Measurements from ENCODE around the gene GPRC5B.

The GPRC5B gene

DNA sequence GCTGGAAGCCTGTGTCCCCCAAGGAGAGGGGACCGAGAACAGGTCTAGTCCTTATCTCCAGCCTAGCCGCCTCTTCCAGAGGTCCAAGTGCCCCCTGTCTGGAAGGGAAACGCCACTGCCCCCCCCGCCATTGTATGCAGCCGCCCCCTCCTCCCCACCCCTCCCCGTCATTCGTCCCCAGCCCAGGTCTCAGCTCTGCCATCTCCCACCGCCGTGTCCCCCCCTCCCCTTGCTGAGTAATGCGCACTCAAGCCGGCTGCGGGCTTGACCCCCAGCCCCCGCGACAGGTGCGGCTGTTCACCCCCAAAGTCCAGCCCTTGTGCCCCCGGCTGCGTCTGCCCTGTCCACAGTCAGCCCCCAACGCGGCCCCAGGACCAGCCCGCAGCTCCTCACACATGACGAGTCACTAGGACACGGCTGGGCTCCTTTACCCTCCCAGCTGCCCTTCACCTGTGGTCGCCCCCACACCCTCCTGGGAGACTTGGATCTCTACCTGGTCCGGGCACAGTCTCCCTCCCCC, 622 bp downstream of the GPRC5B start:
- Mint-ChIP-seq H3K4me1 (peaks cover 35% of the 10 kb centered on the region), H3K27me3 (peaks cover 58% of the 10 kb centered on the region), H3K4me3 (peak overlapping the region; percentile 44), H3K9me3 (no peaks in the 10 kb centered on the region), H3K27ac (no peak overlapping the region), H3K36me3 (no peaks in the 10 kb centered on the region)
- no peak for ATAC-seq

DNA sequence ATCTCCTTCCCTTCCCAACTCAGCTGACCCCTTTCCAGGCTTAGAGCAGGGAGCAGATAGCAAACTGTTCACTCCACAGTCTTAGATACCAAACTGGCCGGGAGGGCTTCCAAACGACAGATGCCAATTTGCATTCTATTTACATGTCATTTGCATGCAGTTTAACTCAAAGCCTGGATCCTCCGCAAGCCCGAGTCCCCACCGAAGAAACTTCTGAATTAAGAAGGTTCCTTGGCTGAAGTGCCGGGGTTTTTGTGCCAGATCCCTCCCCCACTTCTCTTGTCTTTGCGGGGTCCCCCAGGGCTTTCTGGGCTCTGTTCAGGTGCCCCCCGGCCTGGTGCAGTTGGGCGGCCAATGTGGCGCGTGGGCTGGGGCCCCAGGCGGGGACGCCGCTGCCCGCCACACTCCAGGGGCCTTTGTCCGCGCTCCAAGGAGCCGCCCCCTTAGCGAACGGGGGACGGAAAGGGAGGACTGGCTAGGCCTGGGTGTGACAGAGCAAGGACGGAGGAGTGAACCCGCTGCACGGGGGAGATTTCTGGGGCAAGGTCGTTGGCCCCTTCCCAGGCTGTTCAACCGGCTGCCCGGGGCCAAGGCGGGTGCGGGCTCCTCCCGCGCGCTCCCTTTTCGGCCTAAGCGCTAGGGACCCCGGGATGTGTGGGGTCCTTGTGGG, 1.2 kb downstream of the GPRC5B start:
- H3K27me3 Mint-ChIP-seq: peaks cover 58% of the 10 kb centered on the region
- ATAC-seq: no peak
- no peaks in the 10 kb centered on the region for H3K36me3 Mint-ChIP-seq
- H3K4me1 Mint-ChIP-seq: peaks cover 35% of the 10 kb centered on the region
- no peak overlapping the region for H3K4me3 Mint-ChIP-seq
- no peaks in the 10 kb centered on the region for H3K9me3 Mint-ChIP-seq
- no peak overlapping the region for H3K27ac Mint-ChIP-seq

DNA sequence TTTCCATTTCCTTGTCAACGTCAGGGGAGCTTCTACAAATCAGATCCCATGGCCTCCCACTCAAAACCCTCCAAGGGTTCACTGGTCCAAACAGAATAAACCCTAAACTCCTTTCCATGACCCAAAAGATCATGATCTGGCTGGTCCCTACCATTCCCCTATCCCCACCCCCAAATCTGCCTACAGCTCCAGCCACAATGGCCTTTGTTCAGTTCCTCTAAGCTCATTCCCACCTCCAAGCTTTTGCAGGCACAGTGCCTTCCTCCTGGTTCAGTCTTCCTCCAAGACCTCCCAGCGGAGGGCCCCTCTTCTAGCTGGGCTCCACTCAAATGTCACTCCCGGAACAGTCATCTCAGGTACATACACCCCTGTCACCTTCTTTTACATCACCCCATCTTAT, 2.0 kb downstream of the GPRC5B start:
- Mint-ChIP-seq H3K9me3 (no peaks in the 10 kb centered on the region), H3K4me3 (no peak overlapping the region), H3K27me3 (peaks cover 58% of the 10 kb centered on the region), H3K4me1 (peaks cover 35% of the 10 kb centered on the region), H3K36me3 (no peaks in the 10 kb centered on the region), H3K27ac (no peak overlapping the region)
- no peak for ATAC-seq

DNA sequence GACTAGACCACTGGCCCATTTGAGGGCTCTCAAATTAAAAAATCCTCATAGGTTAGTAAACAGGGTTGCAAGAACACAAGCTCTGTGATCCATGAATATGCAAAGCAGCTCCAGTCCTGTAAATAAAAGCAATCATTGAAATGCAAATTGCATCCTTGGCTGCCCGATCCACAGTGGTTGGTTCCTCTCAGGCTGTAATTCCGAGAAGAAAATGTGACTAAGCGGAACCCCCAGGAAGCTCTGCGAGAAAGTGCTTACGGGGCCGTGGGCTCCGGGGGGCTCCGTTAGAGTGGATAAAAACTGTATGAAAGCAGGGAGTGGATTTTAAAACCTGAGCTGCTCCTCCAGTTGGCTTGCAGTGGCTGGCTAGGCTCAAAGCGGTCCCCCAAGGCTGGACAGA, 2.5 kb downstream of the GPRC5B start:
- Mint-ChIP-seq H3K9me3 (no peaks in the 10 kb centered on the region), H3K4me3 (no peak overlapping the region), H3K27ac (no peak overlapping the region), H3K27me3 (peaks cover 58% of the 10 kb centered on the region), H3K4me1 (peaks cover 35% of the 10 kb centered on the region), H3K36me3 (no peaks in the 10 kb centered on the region)
- no peak for ATAC-seq

DNA sequence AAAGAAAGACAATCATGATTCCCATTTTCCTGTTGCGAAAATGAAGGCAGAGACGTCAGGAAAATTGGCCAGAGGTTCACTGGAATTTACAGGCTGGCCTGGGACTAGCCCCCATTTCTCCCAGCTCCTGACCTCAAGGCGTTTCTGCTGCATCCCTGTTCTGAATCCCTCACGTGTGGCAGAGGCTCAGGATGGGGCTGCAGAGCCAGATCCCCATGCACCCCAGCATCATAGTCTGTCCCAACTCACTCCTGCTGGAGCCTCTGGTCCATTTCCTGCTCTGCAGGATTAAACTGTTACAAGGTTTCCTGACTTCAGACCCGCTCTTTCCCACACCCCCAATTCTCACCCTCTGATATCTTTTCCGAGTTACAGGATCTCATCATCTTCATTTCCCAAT, 2.9 kb downstream of the GPRC5B start:
- ATAC-seq: no peak
- Mint-ChIP-seq H3K9me3 (no peaks in the 10 kb centered on the region), H3K4me3 (no peak overlapping the region), H3K27ac (no peak overlapping the region), H3K27me3 (peaks cover 58% of the 10 kb centered on the region), H3K36me3 (no peaks in the 10 kb centered on the region), H3K4me1 (peaks cover 35% of the 10 kb centered on the region)

DNA sequence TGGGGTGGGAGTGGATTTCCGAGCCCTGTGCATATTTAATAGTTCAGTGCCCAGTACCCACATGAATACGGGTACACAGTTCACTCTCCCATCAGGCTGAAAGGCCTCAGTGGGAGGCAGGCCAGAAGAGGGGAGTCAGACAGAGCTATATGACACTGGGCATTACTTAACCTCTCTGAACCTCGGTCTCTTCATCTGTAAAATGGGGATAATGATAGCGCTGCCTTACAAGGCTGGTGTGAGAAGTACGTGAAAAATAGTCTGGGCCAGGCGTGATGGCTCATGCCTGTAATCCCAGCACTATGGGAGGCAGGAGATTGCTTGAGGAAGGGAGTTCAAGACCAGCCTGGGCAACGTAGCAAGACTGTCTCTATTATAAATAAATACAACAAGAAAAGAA, 3.6 kb downstream of the GPRC5B start:
- Mint-ChIP-seq H3K4me3 (no peak overlapping the region), H3K27ac (no peak overlapping the region), H3K36me3 (no peaks in the 10 kb centered on the region), H3K4me1 (peaks cover 30% of the 10 kb centered on the region), H3K9me3 (no peaks in the 10 kb centered on the region), H3K27me3 (peaks cover 55% of the 10 kb centered on the region)
- no peak for ATAC-seq

DNA sequence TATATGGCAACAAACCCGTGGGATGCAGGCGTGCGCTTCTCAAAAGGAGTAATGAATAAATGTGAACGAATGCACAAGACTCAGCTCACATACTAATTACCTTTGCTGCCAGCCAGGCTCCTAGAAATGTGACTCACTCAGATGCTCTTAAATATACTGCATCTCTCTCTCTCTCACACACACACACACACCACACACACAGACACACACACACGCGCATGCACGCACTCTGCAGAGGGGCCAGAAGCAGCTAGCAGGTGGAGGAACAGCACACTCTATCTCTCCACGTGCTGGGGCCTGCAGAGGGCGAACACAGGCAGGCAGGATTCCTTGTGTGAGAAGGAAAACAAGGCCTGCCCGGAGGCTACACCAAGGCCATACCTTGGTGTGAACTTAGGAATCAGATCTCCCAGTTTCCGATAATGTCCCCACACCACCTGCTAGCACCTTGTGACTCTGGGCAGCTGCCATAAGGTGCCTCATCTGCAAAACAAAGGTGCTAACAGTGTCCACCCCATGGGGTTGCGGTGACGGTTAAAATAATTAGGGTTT, 5.3 kb downstream of the GPRC5B start:
- H3K4me1 Mint-ChIP-seq: peaks cover 19% of the 10 kb centered on the region
- H3K27me3 Mint-ChIP-seq: peaks cover 43% of the 10 kb centered on the region
- no peaks in the 10 kb centered on the region for H3K9me3 Mint-ChIP-seq
- no peak overlapping the region for H3K4me3 Mint-ChIP-seq
- ATAC-seq: no peak
- no peaks in the 10 kb centered on the region for H3K36me3 Mint-ChIP-seq
- no peak overlapping the region for H3K27ac Mint-ChIP-seq

DNA sequence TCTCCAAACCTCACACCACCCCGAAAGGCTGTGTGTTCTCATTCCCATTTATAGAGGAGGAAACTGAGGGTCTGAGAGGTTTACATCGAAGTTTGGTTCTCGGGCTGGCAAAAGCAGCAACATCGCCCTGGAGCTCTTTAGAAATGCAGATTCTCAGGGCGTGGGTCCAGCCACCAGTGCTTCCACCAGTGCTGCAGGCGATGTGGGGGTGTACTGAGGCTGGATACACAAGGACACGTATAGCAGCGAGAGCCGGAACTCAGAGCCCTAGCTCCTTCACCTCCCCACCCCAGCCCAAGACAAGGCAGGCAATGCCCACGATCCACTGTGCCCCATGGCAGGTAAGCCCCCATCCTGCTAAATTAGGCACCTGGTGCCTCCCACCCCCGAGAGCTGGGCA, 5.9 kb downstream of the GPRC5B start:
- Mint-ChIP-seq H3K27ac (no peak overlapping the region), H3K9me3 (no peaks in the 10 kb centered on the region), H3K4me1 (peaks cover 16% of the 10 kb centered on the region), H3K27me3 (peaks cover 43% of the 10 kb centered on the region), H3K4me3 (no peak overlapping the region), H3K36me3 (no peaks in the 10 kb centered on the region)
- ATAC-seq: no peak

DNA sequence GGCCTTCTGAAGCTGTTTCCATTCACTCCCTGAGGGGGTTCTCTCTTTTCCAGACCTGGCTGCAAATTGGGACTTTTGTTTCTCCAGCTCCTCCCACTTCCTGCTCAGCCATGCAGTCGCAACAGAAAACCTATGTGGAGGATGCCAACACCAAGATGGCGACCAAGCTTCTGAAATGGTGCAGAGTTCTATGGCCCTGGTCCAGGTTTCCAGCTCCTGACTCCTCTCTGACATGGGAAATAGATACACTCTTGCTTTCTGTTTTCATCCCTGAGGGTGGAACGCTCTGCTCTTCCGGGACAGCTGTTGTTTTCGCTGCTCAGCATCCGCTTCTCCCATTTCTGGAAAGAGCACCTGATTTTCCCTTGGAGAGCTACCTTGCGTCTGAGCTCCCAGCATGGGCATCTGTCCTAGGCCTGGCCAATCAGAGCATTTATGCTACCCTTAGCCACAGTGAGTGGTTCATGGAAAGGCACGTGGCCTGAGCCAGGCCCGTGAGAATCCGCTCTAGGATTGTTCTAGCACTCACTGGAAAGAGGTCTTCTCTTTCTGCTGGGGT, 8.1 kb downstream of the GPRC5B start:
- no peak for ATAC-seq
- Mint-ChIP-seq H3K9me3 (no peaks in the 10 kb centered on the region), H3K27ac (no peak overlapping the region), H3K27me3 (peaks cover 23% of the 10 kb centered on the region), H3K36me3 (no peaks in the 10 kb centered on the region), H3K4me1 (peaks cover 8% of the 10 kb centered on the region), H3K4me3 (no peak overlapping the region)

DNA sequence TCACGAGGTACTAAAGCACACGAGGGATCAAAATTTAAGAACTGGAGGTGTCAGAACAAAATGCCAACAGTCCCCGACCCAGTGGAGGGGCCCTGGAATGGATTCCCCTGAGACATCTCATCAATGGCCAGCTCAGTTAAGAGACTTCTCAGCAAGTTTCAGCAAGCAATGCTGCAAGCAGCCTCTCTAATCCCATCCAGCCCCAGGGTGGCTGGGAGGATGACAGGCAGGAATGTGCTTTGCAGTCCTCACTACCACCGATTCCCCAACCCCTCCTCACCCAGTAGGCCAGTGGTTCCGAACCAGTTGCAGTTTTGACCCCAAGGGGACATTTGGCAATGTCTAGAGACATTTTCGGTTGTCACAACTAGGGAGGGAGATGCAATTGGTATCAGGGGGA, 8.7 kb downstream of the GPRC5B start:
- H3K27ac Mint-ChIP-seq: no peak overlapping the region

DNA sequence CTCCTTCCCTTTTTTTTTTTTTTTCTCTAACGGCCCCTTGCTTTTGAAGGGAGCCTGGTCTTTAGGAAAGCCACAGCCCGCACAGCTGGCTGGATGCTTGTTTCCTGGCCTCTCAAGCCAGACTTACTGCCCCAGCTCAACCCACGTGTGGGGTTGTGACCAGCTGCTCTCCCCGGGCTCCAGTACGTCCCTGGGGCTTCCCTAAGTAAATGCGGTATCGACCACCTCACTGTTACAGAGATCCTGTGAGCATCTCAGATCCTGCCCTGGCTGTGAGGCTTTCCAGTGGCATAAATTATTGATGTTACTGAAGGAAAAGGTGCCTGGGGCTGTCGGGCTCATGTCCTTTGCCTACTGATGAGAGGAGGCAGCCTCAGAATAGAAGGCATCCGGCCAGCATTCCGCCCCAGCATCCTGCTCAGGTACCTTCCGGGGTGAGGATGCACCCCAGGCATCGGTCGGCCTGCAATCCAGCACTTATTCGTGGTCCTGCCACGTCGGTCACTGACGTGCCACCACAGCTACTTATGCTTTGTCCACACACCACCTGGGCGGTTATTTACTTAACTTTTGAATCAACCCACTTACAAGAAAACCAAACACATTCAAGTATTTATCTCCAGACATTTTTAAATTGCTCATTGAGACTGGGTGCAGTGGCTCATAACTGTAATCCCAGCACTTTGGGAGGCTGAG, 9.6 kb downstream of the GPRC5B start:
- no peak overlapping the region for H3K27ac Mint-ChIP-seq
- no peaks in the 10 kb centered on the region for H3K36me3 Mint-ChIP-seq
- ATAC-seq: no peak
- no peaks in the 10 kb centered on the region for H3K9me3 Mint-ChIP-seq
- peaks cover 8% of the 10 kb centered on the region for H3K4me1 Mint-ChIP-seq
- peaks cover 12% of the 10 kb centered on the region for H3K27me3 Mint-ChIP-seq
- H3K4me3 Mint-ChIP-seq: no peak overlapping the region

More for the DNA sequence above, 8.7 kb downstream of the GPRC5B start:
- Mint-ChIP-seq H3K4me3 (no peak overlapping the region), H3K36me3 (no peaks in the 10 kb centered on the region), H3K27me3 (peaks cover 16% of the 10 kb centered on the region), H3K9me3 (no peaks in the 10 kb centered on the region), H3K4me1 (peaks cover 8% of the 10 kb centered on the region)
- no peak for ATAC-seq

DNA sequence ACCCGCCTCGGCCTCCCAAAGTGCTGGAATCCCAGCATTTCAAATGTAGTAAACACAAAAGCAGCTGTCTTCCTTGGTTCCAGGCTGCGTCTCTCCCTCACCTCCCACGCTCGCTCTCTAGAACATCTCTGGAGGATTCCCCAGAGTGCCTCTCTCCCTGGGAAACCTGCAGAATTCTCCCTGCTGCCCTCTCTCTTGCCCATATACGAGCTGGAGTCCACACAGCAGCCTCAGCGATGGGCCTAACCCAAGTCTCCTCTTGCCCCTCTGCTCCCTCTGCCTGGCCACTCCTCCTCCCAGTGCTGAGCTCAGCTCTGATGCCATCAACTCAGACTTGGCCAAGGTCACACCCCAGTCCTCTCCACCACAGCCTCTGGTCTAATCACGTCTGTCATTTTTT, 10.6 kb downstream of the GPRC5B start:
- Mint-ChIP-seq H3K4me3 (no peak overlapping the region), H3K36me3 (no peaks in the 10 kb centered on the region), H3K4me1 (peaks cover 8% of the 10 kb centered on the region), H3K9me3 (no peaks in the 10 kb centered on the region), H3K27ac (no peak overlapping the region), H3K27me3 (peaks cover 12% of the 10 kb centered on the region)
- ATAC-seq: no peak

DNA sequence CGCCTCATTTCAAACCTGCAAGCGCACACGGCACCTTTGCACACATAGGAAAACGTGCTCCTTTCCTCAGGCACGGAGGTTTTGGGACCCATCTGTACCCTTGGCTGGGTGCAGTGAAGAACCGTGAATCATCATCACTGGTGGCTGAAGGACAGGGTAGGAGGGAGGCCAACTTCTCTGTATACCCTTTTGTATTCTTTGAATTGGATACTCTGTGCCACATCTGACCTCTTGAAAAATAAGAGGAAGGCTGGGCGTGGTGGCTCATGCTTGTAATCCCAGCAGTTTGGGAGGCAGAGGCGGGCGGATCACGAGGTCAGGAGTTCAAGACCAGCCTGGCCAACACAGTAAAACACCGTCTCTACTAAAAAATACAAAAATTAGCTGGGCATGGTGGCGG, 11.7 kb downstream of the GPRC5B start:
- Mint-ChIP-seq H3K27me3 (peaks cover 21% of the 10 kb centered on the region), H3K9me3 (no peaks in the 10 kb centered on the region), H3K4me3 (no peak overlapping the region), H3K36me3 (no peaks in the 10 kb centered on the region), H3K27ac (no peak overlapping the region), H3K4me1 (peaks cover 8% of the 10 kb centered on the region)
- ATAC-seq: no peak

DNA sequence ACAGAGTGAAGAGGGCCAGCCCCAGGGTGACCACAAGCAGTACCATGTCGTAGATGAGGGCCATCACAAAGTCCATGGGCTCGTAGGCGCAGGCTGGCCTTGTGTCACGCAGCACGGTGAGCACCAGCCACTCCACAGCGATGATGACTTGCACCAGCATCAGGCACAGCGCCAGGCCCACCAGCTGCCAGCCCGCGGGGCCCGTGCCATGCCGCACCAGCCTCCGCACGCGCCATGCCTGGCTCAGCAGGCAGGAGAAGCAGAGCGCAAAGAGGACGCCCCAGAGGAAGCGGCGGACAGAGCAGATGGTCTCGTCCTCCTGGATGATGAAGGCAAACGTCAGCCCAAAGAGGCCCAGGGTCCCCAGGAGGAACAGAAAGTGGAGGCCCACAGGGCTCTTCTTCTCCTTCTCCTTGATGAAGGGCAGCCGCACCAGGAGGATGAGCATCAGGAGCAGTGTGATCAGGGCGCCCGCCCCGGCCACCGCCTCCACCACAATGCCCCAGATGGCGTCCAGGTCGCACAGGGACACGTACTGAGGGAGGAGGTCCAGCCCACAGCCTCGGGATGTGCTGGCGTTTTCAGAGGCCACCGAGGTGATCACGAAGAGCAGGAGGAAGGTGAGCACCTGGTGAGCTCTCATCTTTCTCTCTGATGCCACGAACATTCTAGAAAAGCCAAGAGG, 12.3 kb downstream of the GPRC5B start:
- no peaks in the 10 kb centered on the region for H3K36me3 Mint-ChIP-seq
- H3K27me3 Mint-ChIP-seq: peaks cover 28% of the 10 kb centered on the region
- no peak for ATAC-seq
- H3K4me3 Mint-ChIP-seq: no peak overlapping the region
- peaks cover 8% of the 10 kb centered on the region for H3K4me1 Mint-ChIP-seq
- H3K27ac Mint-ChIP-seq: no peak overlapping the region
- no peaks in the 10 kb centered on the region for H3K9me3 Mint-ChIP-seq

DNA sequence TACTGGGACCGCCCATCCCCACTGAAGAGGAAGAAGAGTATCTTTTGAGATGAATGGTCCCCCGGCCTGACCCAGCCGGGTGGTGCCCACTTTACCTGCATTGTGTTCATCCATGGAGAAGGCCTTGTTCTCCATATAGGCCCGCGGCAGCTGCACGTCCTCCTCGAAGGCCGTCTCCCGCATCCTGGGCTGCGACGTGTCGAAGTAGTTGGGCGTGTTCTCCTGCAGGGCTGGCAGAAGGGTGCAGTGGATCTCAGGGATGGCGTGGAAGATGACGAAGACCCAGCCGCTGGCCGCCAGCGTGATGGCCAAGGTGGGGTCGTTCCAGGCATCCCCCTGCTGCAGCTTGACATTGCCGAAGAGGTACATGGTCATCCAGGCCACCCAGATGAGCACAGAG, 12.9 kb downstream of the GPRC5B start:
- peaks cover 34% of the 10 kb centered on the region for H3K27me3 Mint-ChIP-seq
- peaks cover 8% of the 10 kb centered on the region for H3K4me1 Mint-ChIP-seq
- no peak for ATAC-seq
- H3K27ac Mint-ChIP-seq: no peak overlapping the region
- H3K4me3 Mint-ChIP-seq: no peak overlapping the region
- H3K9me3 Mint-ChIP-seq: no peaks in the 10 kb centered on the region
- H3K36me3 Mint-ChIP-seq: no peaks in the 10 kb centered on the region

Data from stimulated activated memory B cell treated with anti-CD40 and anti-IgM and Interleukin-4, amounts not matched to agents 10 μg/mL and 1 μg/mL and 100 μg/mL, for 72 hours (primary cell).